ENCODE results near the gene HEXD.
"Not testable (repeated sequence)": the region's sequence is repeated elsewhere in the genome, so short reads cannot be mapped to it uniquely, and the experiment has no call there.

HEXD gene

DNA sequence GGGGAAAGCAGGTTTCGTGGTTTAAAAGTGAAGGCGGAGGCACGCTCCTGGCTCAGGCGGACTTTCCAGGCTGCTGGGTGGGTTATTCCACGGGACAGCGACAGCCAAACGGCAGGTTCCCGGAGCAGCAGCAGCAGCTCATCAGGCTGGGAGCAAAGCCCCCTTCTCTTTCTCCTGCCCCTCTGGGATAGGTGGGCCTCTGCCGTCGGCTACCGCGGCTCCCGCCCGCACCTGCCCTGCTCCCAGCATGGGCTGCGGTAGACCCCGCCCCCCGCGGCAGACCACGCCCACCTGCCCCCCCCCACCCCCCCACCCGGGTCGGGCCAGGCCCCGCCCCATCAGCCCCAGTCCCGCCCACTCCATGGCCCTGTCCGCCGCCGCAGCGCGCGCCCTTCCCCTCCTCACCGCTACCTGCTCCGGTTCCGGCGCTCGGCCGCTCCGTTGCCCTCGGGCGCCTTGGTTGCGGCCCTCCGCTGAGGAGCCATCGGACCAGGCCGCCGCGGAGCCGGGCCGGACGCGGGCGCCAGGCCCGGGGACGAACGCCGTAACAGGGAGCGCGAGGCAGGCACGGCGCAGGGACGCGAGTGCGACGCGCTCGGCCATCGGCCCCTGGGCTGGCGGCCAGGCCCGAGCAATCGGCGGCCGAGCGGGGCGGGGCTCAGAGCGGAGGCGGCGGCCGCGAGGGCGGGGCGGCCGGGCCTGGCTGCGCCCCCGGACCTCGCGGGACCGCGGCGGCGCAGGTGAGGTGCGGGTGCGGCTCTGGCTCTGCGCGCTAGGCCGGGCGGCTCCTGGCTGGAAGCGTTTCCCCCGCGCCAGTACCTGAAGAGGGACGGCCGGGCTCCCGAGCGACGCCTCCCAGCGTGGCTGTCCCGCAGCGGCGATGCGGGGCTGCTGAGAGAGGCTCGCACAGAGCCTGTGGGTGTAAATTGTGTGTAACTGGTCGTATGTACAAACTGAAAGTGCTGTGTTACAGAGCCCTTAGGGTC lies at the start of gene HEXD, which contains the start of gene OGFOD3:
TSS of gene HEXD (plus strand) at position 347 of the 986 bp plus-strand sequence. CDS start 1,453 bp downstream, outside the sequence.
TSS of gene OGFOD3 (minus strand) at position 586 of the 986 bp plus-strand sequence. CDS start at position 485, 101 bp downstream.
- DNase-seq, result peak; percentile 41

- no peak for DNase-seq
Observed at GRCh38 chr17:82369211-82369610, 48.9 kb upstream of the HEXD start.

GRCh38 chr17:82370471-82371332 lies 47.4 kb upstream of the HEXD start:
- no peak for DNase-seq

- no peak for DNase-seq
Observed at GRCh38 chr17:82371333-82372248, 46.6 kb upstream of the HEXD start, which contains the start of gene UTS2R. UTS2R (plus strand) TSS chr17:82371765; CDS start chr17:82374325, 2,560 bp downstream.

DNA sequence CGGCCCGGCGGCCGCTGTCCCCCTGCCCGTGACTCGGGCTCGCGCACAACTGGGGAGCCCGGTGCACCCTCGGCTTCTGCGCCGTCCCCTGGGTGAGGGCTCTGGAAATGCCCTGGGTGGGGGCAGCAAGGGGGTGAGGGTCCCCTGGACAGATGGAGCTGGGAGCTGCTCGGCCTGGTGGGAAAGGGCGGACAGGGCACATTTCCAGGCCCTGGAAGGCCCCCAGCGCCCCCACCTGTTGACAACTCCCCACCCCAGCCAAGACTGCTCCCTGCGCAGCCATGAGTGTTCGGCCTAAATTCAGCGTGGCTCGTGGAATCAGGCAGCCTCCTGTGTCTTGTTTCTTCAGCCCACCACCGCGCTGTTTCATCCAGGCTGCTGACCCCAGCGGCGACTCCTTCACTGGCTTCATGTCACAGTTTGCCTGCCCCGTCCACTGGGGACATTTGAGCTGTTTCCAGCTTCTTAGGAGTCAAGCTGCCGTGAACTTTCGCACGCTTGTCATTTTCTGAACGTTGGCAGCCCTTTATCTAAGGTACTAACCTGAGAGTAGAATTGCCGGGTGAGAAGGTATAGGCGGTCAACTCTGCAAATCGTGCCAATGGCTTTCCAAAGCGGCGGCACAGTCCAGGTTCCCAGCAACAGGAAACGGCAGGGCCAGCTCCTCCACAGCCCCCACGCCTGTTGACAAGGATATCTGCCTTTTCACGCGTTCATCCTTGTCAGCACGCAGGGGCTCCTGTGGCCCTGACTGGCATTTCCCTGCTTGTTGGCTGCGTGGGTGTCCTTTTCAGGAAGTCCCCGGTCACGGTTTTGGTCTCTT lies 45.7 kb upstream of the HEXD start:
- DNase-seq, result no peak

GRCh38 chr17:82373072-82373452 lies 45.1 kb upstream of the HEXD start:
- DNase-seq, result not testable (repeated sequence)

DNA sequence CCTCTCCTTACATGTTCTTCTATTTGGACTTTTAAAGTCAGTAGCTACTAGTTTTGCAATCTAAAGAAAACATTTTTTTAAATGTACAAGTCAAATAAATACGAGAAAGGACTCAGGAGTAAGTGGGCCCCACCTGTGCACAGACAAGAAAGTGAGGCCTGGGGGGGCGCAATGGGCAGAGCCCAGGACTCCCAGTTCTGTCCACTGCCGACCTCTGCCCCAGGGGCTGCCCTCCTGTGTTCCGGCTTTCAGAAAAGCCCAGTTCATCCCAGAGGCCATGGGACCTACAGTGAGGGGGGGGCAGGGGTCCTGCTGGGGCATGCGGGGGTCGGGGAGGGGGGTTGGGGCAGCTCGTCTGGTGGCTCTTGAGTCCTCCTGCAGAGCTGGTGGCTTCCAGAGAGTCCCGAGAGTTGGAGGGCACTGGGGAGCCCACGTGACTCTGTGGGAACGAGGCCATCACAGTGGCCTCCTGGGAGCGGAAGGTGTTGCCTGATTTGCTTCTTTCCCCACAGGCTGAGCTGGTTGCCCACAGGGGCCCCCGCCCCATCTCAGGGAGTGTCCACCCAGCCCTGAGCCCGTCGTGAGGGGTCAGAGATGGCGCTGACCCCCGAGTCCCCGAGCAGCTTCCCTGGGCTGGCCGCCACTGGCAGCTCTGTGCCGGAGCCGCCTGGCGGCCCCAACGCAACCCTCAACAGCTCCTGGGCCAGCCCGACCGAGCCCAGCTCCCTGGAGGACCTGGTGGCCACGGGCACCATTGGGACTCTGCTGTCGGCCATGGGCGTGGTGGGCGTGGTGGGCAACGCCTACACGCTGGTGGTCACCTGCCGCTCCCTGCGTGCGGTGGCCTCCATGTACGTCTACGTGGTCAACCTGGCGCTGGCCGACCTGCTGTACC lies 44.2 kb upstream of the HEXD start:
- no peak for DNase-seq

- no peak for DNase-seq
Observed at GRCh38 chr17:82374626-82375331, 43.4 kb upstream of the HEXD start.

GRCh38 chr17:82375359-82376041 lies 42.6 kb upstream of the HEXD start:
- no peak for DNase-seq

GRCh38 chr17:82376042-82376730 lies 42.0 kb upstream of the HEXD start:
- DNase-seq, result no peak

GRCh38 chr17:82377294-82377693 lies 40.9 kb upstream of the HEXD start:
- DNase-seq, result not testable (repeated sequence)

GRCh38 chr17:82377924-82378740 lies 40.0 kb upstream of the HEXD start:
- DNase-seq, result no peak

GRCh38 chr17:82378741-82379021 lies 39.5 kb upstream of the HEXD start:
- no peak for DNase-seq

DNA sequence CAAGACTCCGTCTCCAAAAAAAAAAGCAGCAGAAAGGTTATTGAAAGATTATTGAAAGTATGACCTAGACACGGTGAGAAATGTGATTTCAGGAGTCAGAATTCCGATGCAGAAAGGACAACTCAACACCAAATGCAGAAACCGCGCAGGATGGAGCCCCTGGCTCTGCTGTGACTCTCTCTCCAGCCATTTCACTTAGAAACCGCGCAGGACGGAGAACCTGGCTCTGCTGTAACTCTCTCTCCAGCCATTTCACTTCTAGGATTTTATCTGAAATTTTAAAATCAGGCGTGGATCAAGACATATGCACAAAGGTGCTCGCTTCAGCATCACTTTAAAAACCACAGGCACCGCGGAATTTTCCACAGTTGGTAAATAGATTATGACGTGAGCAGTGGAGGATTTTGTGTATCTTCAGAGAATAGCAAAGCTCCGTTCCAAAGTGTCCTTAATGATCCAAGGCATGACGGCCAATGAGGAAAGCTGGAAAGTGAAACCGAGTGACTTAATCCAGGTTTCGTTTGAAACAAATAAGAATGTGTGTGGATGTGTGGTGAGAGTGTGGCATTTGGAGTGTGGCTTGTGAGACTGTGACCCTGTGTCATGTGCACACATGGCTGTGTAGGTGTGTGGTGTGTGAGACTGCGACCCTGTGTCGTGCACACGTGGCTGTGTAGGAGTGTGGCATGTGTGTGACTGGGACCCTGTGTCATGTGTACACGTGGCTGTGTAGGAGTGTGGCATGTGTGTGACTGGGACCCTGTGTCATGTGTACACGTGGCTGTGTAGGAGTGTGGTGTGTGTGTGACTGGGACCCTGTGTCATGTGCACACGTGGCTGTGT lies 37.1 kb upstream of the HEXD start:
- no peak for DNase-seq

DNA sequence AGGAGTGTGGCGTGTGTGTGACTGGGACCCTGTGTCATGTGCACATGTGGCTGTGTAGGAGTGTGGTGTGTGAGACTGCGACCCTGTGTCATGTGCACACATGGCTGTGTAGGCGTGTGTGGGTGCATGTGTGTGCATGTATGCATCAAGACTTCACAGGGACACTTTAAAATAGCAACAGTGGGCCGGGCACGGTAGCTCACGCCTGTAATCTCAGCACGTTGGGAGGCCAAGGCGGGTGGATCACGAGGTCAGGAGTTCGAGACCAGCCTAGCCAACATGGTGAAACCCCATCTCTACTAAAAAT lies 36.5 kb upstream of the HEXD start:
- DNase-seq, result not testable (repeated sequence)

DNA sequence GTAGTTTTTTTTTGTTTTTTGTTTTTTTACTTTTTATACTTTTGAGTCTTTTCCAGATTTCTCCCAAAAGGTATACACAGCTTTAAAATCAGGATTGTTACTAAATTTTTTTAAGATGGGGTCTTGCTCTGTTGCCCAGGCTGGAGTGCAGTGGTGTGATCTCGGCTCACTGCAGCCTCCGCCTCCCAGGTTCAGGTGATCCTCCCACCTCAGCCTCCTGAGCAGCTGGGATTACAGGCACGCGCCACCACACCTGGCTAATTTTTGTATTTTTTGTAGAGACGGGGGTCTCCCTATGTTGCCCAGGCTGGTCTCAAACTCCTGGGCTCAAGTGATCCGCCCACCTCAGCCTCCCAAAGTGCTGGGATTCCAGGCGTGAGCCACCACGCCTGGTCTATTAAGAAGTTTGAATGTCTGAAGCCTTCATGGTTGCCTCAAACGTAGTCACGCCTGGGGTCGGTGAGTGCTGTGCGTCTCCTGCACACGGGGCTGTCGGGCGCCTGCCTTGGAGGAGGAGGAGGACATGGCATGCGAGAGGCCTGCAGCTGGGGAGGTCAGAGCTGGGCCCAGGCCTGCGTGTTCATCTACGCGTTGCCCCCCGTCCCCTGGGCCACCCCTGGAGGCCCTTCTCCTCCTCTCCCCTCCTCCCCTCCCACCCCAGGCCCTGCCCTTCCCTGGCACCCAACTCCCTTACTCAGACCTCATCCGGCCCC lies 35.8 kb upstream of the HEXD start:
- not testable (repeated sequence) for DNase-seq
